NCI-H774 (cell line): Measurements from ENCODE around the gene ADAM15.

ENCODE experiments used
- DNase-seq: peaks from one replicate; lab custom pipeline; 2025; lab: John Stamatoyannopoulos, UW

Gene ADAM15

GRCh38 chr1:155072531-155073289 lies 21.6 kb downstream of the ADAM15 start:
- no peak for DNase-seq

GRCh38 chr1:155073377-155074242 lies 22.5 kb downstream of the ADAM15 start:
- no peak for DNase-seq

- no peak for DNase-seq
These were observed 24.4 kb downstream of the ADAM15 start for GRCh38 chr1:155075535-155075934.

- no peak for DNase-seq
These were observed 25.3 kb downstream of the ADAM15 start for GRCh38 chr1:155076371-155076770.

- DNase-seq = no peak
These were observed 26.2 kb downstream of the ADAM15 start for GRCh38 chr1:155077346-155077745.

GRCh38 chr1:155077758-155078445 lies 26.8 kb downstream of the ADAM15 start:
- no peak for DNase-seq

GRCh38 chr1:155078469-155079209 lies 27.5 kb downstream of the ADAM15 start, which contains the start of gene EFNA3:
TSS of gene EFNA3 (plus strand) at chr1:155078837. CDS start at chr1:155078942, 105 bp downstream.
- DNase-seq = peak; percentile 63

GRCh38 chr1:155079210-155079486 lies 28.0 kb downstream of the ADAM15 start:
- DNase-seq = no peak

GRCh38 chr1:155079487-155080311 lies 28.6 kb downstream of the ADAM15 start:
- DNase-seq = no peak

- DNase-seq = no peak
These were observed 29.5 kb downstream of the ADAM15 start for GRCh38 chr1:155080312-155081228.

GRCh38 chr1:155081472-155082300 lies 30.6 kb downstream of the ADAM15 start:
- no peak for DNase-seq

GRCh38 chr1:155082301-155083051 lies 31.4 kb downstream of the ADAM15 start:
- no peak for DNase-seq

GRCh38 chr1:155083052-155083541 lies 32.0 kb downstream of the ADAM15 start:
- no peak for DNase-seq

GRCh38 chr1:155083865-155084721 lies 33.0 kb downstream of the ADAM15 start:
- DNase-seq = no peak

GRCh38 chr1:155084722-155085503 lies 33.8 kb downstream of the ADAM15 start:
- DNase-seq = peak; percentile 91

GRCh38 chr1:155085504-155086127 lies 34.5 kb downstream of the ADAM15 start:
- no peak for DNase-seq
